HCT116 (cell line): ENCODE results near the gene RMDN2.
"Not testable (repeated sequence)": the region's sequence is repeated elsewhere in the genome, so short reads cannot be mapped to it uniquely, and the experiment has no call there.

Experiments
- POLR2A ChIP-seq: IDR thresholded peaks from 2 replicates; pipeline ENCODE4 v1.7.0; 2011; ENCODE audit warnings: borderline replicate concordance; ENCODE audit not compliant: insufficient read depth, insufficient read length; ENCODE audit errors: extremely low read depth
- TF ChIP-seq, protein P1 (sequence below): IDR thresholded peaks from 2 replicates; pipeline ENCODE4 v1.6.1; 2012; ENCODE audit warnings: low read depth
- TF ChIP-seq, protein P2 (sequence below), 3 experiments: fragments of 200-600 bp in 1 of 3; sonication (generic) in 1 of 3; IDR thresholded peaks in 2 of 3; conservative IDR thresholded peaks in 1 of 3; 2 replicates each; pipeline ENCODE4 v1.5.1; 2012 to 2017; ENCODE audit warnings: low read depth in 2 of 3, low read length in 2 of 3, antibody characterized with exemption in 1 of 3, borderline replicate concordance in 1 of 3, control low read depth in 1 of 3, mild to moderate bottlenecking in 1 of 3, mixed read lengths in 1 of 3, mixed run types in 1 of 3, moderate library complexity in 1 of 3; ENCODE audit not compliant: insufficient read depth in 1 of 3
- TF ChIP-seq, protein P3 (sequence below): IDR thresholded peaks from 2 replicates; pipeline ENCODE4 v1.6.1; 2012

DNA sequence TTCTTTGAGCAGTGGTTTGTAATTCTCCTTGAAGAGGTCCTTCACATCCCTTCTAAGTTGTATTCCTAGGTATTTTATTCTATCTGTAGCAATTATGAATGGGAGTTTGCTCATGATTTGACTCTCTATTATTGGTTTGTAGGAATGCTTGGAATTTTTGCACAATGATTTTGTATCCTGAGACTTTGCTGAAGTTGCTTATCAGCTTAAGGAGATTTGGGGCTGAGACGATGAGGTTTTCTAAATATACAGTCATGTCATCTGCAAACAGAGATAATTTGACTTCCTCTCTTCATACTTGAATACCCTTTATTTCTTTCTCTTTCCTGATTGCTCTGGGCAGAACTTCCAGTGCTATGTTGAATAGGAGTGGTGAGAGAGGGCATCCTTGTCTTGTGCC is 12.5 kb downstream of the RMDN2 start:
- TF ChIP-seq, protein P1, sequence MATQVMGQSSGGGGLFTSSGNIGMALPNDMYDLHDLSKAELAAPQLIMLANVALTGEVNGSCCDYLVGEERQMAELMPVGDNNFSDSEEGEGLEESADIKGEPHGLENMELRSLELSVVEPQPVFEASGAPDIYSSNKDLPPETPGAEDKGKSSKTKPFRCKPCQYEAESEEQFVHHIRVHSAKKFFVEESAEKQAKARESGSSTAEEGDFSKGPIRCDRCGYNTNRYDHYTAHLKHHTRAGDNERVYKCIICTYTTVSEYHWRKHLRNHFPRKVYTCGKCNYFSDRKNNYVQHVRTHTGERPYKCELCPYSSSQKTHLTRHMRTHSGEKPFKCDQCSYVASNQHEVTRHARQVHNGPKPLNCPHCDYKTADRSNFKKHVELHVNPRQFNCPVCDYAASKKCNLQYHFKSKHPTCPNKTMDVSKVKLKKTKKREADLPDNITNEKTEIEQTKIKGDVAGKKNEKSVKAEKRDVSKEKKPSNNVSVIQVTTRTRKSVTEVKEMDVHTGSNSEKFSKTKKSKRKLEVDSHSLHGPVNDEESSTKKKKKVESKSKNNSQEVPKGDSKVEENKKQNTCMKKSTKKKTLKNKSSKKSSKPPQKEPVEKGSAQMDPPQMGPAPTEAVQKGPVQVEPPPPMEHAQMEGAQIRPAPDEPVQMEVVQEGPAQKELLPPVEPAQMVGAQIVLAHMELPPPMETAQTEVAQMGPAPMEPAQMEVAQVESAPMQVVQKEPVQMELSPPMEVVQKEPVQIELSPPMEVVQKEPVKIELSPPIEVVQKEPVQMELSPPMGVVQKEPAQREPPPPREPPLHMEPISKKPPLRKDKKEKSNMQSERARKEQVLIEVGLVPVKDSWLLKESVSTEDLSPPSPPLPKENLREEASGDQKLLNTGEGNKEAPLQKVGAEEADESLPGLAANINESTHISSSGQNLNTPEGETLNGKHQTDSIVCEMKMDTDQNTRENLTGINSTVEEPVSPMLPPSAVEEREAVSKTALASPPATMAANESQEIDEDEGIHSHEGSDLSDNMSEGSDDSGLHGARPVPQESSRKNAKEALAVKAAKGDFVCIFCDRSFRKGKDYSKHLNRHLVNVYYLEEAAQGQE, result not testable (repeated sequence)
- TF ChIP-seq, protein P2, sequence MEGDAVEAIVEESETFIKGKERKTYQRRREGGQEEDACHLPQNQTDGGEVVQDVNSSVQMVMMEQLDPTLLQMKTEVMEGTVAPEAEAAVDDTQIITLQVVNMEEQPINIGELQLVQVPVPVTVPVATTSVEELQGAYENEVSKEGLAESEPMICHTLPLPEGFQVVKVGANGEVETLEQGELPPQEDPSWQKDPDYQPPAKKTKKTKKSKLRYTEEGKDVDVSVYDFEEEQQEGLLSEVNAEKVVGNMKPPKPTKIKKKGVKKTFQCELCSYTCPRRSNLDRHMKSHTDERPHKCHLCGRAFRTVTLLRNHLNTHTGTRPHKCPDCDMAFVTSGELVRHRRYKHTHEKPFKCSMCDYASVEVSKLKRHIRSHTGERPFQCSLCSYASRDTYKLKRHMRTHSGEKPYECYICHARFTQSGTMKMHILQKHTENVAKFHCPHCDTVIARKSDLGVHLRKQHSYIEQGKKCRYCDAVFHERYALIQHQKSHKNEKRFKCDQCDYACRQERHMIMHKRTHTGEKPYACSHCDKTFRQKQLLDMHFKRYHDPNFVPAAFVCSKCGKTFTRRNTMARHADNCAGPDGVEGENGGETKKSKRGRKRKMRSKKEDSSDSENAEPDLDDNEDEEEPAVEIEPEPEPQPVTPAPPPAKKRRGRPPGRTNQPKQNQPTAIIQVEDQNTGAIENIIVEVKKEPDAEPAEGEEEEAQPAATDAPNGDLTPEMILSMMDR (IDR thresholded peaks at IDR 0.05 in 2 of 3, conservative IDR thresholded peaks at IDR 0.05 in 1 of 3; ENCODE audit: borderline replicate concordance in 1 of 3, insufficient read depth in 1 of 3, low read depth in 2 of 3, low read length in 2 of 3), result not testable (repeated sequence)
- TF ChIP-seq POLR2A, result not testable (repeated sequence)
- TF ChIP-seq, protein P3, sequence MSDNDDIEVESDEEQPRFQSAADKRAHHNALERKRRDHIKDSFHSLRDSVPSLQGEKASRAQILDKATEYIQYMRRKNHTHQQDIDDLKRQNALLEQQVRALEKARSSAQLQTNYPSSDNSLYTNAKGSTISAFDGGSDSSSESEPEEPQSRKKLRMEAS, result not testable (repeated sequence)
